ENCODE results near the gene TBX6. TPM values are rescaled to one million over a fixed set of nuclear protein-coding genes. Genes with fewer than 3 reads are reported as not detected.

The TBX6 gene
- total and polyA plus RNA-seq, 9 donors: 0.18 to 1.3 (median 0.51) TPM

DNA sequence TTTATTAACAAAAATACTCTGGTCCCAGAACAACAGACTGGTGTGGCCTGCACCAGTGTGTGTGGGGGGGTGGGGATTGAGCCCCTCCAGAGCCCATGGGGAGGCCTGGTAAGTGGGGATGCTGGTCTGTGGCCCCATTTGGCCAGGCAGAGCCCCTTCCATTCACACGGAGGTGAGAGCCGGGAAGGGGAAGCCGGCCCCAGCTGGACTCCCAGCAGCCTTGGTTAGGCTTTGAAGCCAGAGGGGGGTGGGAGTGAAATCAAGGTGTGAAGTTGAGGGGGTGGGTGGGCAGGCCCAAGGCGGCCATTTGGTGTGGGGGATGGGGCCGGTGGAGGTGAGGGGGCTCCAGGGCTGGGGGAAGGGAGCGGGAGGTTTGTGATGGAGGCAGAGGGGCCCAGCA lies 5.9 kb downstream of the TBX6 start:
- Histone ChIP-seq H3K9me3 (replicated peaks; ENCODE audit: control insufficient read depth, low read depth, low read length) (no peaks in the 10 kb centered on the region), H3K4me1 (ENCODE audit: control insufficient read depth, insufficient read depth, low read length) (peaks cover 4% of the 10 kb centered on the region), H3K4me3 (ENCODE audit: low read length) (no peak overlapping the region), H3K27me3 (ENCODE audit: control insufficient read depth, insufficient read depth, low read length) (no peaks in the 10 kb centered on the region), H3K27ac (ENCODE audit: low read length) (no peak overlapping the region), H3K36me3 (ENCODE audit: control insufficient read depth, insufficient read depth, low read length) (peaks cover 54% of the 10 kb centered on the region)
- no peak for DNase-seq
- 38% methylated on average over 6 of the region's 6 CpGs for whole genome bisulfite sequencing (ENCODE audit: insufficient coverage)

DNA sequence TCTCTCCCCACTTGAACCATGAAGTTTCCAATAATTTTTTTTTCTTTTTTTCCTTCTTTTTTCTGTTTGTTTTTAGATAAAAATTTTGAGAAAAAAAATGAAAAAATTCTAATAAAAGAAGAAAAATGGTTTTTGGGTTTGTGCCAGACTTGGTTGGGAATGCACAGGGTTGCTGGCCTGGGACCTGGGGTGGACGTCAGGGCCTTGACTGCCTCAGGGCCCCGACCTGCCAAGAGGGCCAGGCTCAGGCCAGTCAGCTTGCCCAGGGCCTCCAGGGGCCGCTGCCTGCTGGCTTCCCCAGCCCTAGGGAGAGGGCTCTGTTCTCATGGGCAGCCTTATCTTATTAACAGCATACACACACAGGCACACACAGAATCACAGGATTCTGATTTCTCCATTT lies 6.5 kb downstream of the TBX6 start:
- no peaks in the 10 kb centered on the region for H3K27me3 ChIP-seq (ENCODE audit: control insufficient read depth, insufficient read depth, low read length)
- H3K27ac ChIP-seq (ENCODE audit: low read length): no peak overlapping the region
- no peak for DNase-seq
- peaks cover 58% of the 10 kb centered on the region for H3K36me3 ChIP-seq (ENCODE audit: control insufficient read depth, insufficient read depth, low read length)
- WGBS (ENCODE audit: insufficient coverage): 63% methylated on average over 2 of the region's 3 CpGs
- H3K4me1 ChIP-seq (ENCODE audit: control insufficient read depth, insufficient read depth, low read length): no peaks in the 10 kb centered on the region
- H3K9me3 ChIP-seq (replicated peaks; ENCODE audit: control insufficient read depth, low read depth, low read length): no peaks in the 10 kb centered on the region
- no peak overlapping the region for H3K4me3 ChIP-seq (ENCODE audit: low read length)

DNA sequence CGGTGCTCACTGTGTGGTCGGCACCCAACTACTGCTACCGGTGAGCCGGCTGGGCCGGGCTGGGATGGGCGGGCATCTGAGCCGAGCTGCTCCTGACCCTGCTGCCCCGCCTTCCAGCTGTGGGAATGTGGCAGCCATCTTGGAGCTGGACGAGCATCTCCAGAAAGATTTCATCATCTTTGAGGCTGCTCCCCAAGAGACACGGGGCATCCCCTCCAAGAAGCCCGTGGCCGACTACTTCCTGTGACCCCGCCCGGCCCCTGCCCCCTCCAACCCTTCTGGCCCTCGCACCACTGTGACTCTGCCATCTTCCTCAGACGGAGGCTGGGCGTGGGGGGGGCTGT lies 6.9 kb downstream of the TBX6 start:
- Histone ChIP-seq H3K27me3 (ENCODE audit: control insufficient read depth, insufficient read depth, low read length) (no peaks in the 10 kb centered on the region), H3K36me3 (ENCODE audit: control insufficient read depth, insufficient read depth, low read length) (peaks cover 63% of the 10 kb centered on the region), H3K4me3 (ENCODE audit: low read length) (no peak overlapping the region), H3K27ac (ENCODE audit: low read length) (no peak overlapping the region), H3K4me1 (ENCODE audit: control insufficient read depth, insufficient read depth, low read length) (no peaks in the 10 kb centered on the region), H3K9me3 (replicated peaks; ENCODE audit: control insufficient read depth, low read depth, low read length) (no peaks in the 10 kb centered on the region)
- 67% methylated on average over 9 of the region's 17 CpGs for WGBS (ENCODE audit: insufficient coverage)
- no peak for DNase-seq

DNA sequence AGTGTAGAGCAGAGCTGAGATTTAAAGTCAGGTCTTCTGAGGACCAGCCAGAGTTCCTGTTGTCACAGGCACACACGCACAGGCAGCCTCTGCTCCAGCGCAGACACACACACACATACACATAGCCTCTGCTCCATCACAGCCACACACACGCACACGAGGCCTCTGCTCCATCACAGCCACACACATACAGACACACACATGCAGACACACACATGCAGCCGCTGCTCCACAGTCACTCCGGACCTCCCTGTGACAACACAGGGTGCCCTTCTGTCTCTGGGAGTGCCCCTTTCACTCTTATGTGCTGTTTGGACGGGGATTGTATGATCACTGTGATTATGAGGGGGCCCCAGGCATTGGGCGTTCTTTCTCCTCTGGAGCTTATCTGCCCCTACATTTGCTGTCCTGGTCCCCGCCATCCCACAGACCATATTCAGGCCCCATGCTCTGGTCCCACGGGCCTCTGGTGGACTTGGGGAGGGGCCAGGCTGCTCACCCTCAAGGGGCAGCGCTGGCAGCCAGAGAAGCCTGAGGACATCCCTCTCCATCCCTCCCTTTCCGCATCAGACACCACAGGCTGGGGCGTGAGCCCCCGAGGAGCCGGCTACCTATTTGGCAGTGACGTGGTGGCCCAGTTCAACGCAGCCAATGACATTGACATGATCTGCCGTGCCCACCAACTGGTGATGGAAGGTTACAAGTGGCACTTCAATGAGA lies 7.5 kb downstream of the TBX6 start:
- no peak for DNase-seq
- WGBS (ENCODE audit: insufficient coverage): 79% methylated on average over 10 of the region's 18 CpGs
- H3K27me3 ChIP-seq (ENCODE audit: control insufficient read depth, insufficient read depth, low read length): no peaks in the 10 kb centered on the region
- H3K9me3 ChIP-seq (replicated peaks; ENCODE audit: control insufficient read depth, low read depth, low read length): no peaks in the 10 kb centered on the region
- peaks cover 68% of the 10 kb centered on the region for H3K36me3 ChIP-seq (ENCODE audit: control insufficient read depth, insufficient read depth, low read length)
- no peak overlapping the region for H3K27ac ChIP-seq (ENCODE audit: low read length)
- no peaks in the 10 kb centered on the region for H3K4me1 ChIP-seq (ENCODE audit: control insufficient read depth, insufficient read depth, low read length)
- no peak overlapping the region for H3K4me3 ChIP-seq (ENCODE audit: low read length)

DNA sequence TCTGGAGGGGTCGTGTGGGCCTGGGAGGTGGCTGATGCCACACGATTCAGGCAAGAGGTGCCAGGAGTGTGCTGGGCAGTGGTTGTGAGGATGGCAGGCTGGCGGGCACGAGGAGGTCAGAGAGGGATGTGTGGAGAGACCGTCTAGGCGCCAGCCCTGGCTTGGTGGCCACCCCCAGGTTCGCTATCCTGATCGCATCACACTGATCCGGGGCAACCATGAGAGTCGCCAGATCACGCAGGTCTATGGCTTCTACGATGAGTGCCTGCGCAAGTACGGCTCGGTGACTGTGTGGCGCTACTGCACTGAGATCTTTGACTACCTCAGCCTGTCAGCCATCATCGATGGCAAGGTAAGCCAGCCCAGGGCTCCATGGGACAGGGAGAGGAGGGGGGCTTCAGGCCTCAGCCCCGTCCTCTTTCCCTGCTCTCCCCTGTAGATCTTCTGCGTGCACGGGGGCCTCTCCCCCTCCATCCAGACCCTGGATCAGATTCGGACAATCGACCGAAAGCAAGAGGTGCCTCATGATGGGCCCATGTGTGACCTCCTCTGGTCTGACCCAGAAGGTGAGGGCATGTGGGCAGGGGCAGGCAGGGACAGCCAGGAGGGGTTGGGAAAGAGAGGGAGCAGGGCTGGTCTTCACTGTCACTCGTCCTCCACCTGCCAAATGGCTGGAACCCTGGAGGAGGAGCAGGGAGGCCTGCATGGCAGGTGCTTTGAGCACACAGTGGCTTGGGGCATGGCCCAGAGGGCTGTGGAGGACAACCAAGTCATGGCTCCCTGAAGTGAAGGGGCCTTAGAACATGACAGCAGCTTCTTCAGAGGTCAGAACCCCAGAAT lies 8.3 kb downstream of the TBX6 start:
- WGBS (ENCODE audit: insufficient coverage): 93% methylated on average over 18 of the region's 24 CpGs
- no peak overlapping the region for H3K27ac ChIP-seq (ENCODE audit: low read length)
- H3K27me3 ChIP-seq (ENCODE audit: control insufficient read depth, insufficient read depth, low read length): no peaks in the 10 kb centered on the region
- DNase-seq: no peak
- peaks cover 75% of the 10 kb centered on the region for H3K36me3 ChIP-seq (ENCODE audit: control insufficient read depth, insufficient read depth, low read length)
- no peak overlapping the region for H3K4me3 ChIP-seq (ENCODE audit: low read length)
- H3K9me3 ChIP-seq (replicated peaks; ENCODE audit: control insufficient read depth, low read depth, low read length): no peaks in the 10 kb centered on the region
- H3K4me1 ChIP-seq (ENCODE audit: control insufficient read depth, insufficient read depth, low read length): no peaks in the 10 kb centered on the region

DNA sequence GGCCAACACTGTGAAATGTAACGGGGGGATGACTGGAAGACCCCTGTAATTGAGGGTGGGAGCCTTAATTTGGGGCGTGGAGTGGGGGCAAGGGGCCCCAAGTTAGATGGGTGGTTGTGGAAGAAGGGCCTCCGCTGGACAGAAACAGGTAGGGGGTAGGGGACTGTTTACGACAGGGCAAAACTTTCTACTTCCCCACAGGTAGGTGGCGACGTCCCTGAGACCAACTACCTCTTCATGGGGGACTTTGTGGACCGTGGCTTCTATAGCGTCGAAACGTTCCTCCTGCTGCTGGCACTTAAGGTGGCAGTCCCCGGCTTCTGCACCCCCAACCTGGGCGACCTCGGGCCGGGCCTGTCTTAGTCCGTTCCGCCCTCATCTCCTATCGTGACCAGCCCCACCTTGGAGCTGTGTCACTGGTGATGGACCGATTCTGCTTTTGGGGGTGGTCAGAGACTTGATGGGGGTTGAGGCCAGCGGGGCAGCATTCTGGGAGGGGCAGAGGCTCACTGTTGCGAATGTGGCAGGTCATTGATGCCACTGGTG lies 9.1 kb downstream of the TBX6 start:
- Histone ChIP-seq H3K27me3 (ENCODE audit: control insufficient read depth, insufficient read depth, low read length) (no peaks in the 10 kb centered on the region), H3K36me3 (ENCODE audit: control insufficient read depth, insufficient read depth, low read length) (peaks cover 83% of the 10 kb centered on the region), H3K4me3 (ENCODE audit: low read length) (no peak overlapping the region), H3K9me3 (replicated peaks; ENCODE audit: control insufficient read depth, low read depth, low read length) (no peaks in the 10 kb centered on the region), H3K4me1 (ENCODE audit: control insufficient read depth, insufficient read depth, low read length) (no peaks in the 10 kb centered on the region), H3K27ac (ENCODE audit: low read length) (no peak overlapping the region)
- no peak for DNase-seq
- 85% methylated on average over 7 of the region's 20 CpGs for WGBS (ENCODE audit: insufficient coverage)

DNA sequence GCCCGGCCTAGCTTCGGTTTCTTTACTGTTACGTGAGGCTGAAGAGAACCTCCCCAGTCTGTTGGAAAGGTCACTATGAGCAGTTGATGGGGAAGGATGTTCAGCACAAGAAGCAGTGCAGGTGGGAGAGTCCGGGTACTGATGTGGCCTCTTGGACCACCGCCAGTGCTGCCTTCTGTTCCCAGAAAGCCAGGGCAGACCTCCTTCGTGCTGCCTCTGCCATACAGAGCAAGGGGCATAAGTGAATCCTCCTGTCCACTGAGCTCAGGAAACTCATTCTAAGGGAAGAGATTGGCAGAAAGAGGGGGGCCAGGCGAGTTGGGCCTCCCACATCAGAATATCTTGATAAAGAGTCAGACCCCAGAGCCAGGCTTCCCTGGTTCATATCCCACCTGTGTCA lies 12.2 kb downstream of the TBX6 start:
- Histone ChIP-seq H3K4me3 (ENCODE audit: low read length) (no peak overlapping the region), H3K27me3 (ENCODE audit: control insufficient read depth, insufficient read depth, low read length) (no peaks in the 10 kb centered on the region), H3K36me3 (ENCODE audit: control insufficient read depth, insufficient read depth, low read length) (peaks cover 67% of the 10 kb centered on the region), H3K27ac (ENCODE audit: low read length) (no peak overlapping the region), H3K9me3 (replicated peaks; ENCODE audit: control insufficient read depth, low read depth, low read length) (no peaks in the 10 kb centered on the region), H3K4me1 (ENCODE audit: control insufficient read depth, insufficient read depth, low read length) (peaks cover 14% of the 10 kb centered on the region)
- DNase-seq: no peak
- WGBS (ENCODE audit: insufficient coverage): 80% methylated on average over 1 of the region's 7 CpGs

DNA sequence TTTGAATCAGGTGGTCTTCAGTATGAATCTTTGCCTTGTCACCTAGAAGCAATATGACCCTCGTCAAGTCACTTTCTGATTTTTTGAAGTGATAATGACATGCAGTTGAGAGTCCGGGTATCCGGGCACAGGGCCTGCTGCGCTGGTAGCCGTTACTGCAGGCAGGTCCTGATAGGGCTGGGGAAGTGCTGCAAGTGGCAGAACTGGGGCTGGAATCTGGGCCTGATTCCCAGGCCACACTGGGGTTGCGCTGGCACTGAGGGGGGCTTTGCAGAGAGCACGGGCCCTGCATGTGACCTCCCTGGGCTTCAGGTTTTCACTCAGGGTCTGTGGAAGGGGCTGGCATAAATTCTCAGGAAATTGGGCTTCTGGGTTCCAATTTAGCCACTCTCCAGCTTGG lies 13.0 kb downstream of the TBX6 start:
- 82% methylated on average over 5 of the region's 7 CpGs for WGBS (ENCODE audit: insufficient coverage)
- H3K36me3 ChIP-seq (ENCODE audit: control insufficient read depth, insufficient read depth, low read length): peaks cover 62% of the 10 kb centered on the region
- H3K27ac ChIP-seq (ENCODE audit: low read length): no peak overlapping the region
- DNase-seq: no peak
- no peaks in the 10 kb centered on the region for H3K9me3 ChIP-seq (replicated peaks; ENCODE audit: control insufficient read depth, low read depth, low read length)
- H3K4me1 ChIP-seq (ENCODE audit: control insufficient read depth, insufficient read depth, low read length): peaks cover 14% of the 10 kb centered on the region
- H3K27me3 ChIP-seq (ENCODE audit: control insufficient read depth, insufficient read depth, low read length): no peaks in the 10 kb centered on the region
- H3K4me3 ChIP-seq (ENCODE audit: low read length): no peak overlapping the region

DNA sequence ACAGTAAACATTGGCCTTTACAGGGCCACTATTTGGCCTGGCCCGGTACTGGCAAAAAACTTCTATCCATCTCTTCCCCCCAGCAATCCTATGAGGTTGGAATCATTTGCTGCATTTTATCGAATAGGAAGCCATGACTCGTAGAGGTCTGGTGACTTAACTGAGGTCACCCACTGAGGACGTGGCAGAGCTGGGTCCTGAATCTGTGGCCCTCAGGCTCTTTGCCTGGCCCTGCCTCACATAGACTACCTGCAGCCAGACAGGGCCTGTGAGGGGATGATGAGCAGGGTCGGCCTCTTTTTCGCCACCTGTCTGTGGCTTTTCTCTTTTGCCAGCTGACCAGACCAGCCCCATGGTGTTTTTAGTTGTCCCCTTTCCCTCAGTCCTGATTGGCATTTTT lies 14.1 kb downstream of the TBX6 start:
- Histone ChIP-seq H3K4me1 (ENCODE audit: control insufficient read depth, insufficient read depth, low read length) (peaks cover 14% of the 10 kb centered on the region), H3K36me3 (ENCODE audit: control insufficient read depth, insufficient read depth, low read length) (peaks cover 56% of the 10 kb centered on the region), H3K27ac (ENCODE audit: low read length) (no peak overlapping the region), H3K27me3 (ENCODE audit: control insufficient read depth, insufficient read depth, low read length) (no peaks in the 10 kb centered on the region), H3K4me3 (ENCODE audit: low read length) (no peak overlapping the region), H3K9me3 (replicated peaks; ENCODE audit: control insufficient read depth, low read depth, low read length) (no peaks in the 10 kb centered on the region)
- DNase-seq: no peak
- WGBS (ENCODE audit: insufficient coverage): 82% methylated on average over 5 of the region's 6 CpGs

DNA sequence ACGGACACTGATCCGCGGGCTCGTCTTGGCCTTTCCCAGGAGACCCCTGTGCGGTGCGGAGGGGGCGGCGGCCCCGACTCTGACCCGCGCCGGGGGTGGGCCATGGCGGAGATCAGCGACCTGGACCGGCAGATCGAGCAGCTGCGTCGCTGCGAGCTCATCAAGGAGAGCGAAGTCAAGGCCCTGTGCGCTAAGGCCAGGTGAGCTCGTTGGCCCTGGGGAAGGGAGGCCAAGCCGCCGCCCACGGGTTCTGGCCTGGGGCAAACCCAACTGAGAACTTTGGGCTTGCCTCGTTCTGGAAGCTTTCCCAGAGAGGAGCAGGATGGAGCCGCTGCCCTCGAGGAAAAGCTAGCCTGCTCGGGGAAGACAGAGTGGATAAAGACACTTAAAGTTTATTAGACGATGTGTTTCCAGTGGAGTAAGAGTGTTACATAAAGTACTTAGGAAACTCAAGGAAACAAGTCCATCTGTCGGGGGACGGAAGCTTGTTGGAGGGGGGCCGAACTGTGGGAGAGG lies 15.4 kb downstream of the TBX6 start:
- Histone ChIP-seq H3K27me3 (ENCODE audit: control insufficient read depth, insufficient read depth, low read length) (no peaks in the 10 kb centered on the region), H3K4me3 (ENCODE audit: low read length) (peak overlapping the region; percentile 97), H3K27ac (ENCODE audit: low read length) (peak overlapping the region; percentile 80), H3K36me3 (ENCODE audit: control insufficient read depth, insufficient read depth, low read length) (peaks cover 59% of the 10 kb centered on the region), H3K9me3 (replicated peaks; ENCODE audit: control insufficient read depth, low read depth, low read length) (no peaks in the 10 kb centered on the region), H3K4me1 (ENCODE audit: control insufficient read depth, insufficient read depth, low read length) (peaks cover 14% of the 10 kb centered on the region)
- no peak for DNase-seq
- under 1% methylated on average over 30 of the region's 33 CpGs for WGBS (ENCODE audit: insufficient coverage)

All from muscle of leg (tissue), 11 donors.